Cardiac fibroblast (primary cell): ENCODE data around the gene ENTREP1.
A peak's percentile ranks its signal among the peaks of the same experiment; 100 is the strongest.

ENCODE experiments used
- DNase-seq, 2 donors: peaks; one replicate each; pipeline versions ENCODE4 v3.0.0 to v3.0.0-alpha.2; 2010; ENCODE audit warnings: low read depth in 2 of 2
- H3K4me3 ChIP-seq, 2 donors: replicated peaks in 1 of 2; 1 replicate in 1 of 2; 2 replicates in 1 of 2; pipeline ENCODE4 v1.5.1; 2011; ENCODE audit warnings: low read depth in 2 of 2, low read length in 2 of 2, mild to moderate bottlenecking in 2 of 2, moderate library complexity in 1 of 2
- CTCF ChIP-seq: IDR thresholded peaks from one replicate; pipeline ENCODE4 v1.5.1; 2011; ENCODE audit warnings: low read depth, mild to moderate bottlenecking, low read length, inconsistent platforms

The ENTREP1 gene

GRCh38 chr9:69324549-69325401 lies at the start of gene ENTREP1:
TSS of gene ENTREP1 (plus strand) at chr9:69325215. CDS start at chr9:69325310, 95 bp downstream.
- H3K4me3 ChIP-seq, result peak within 1 kb of the TSS; percentile 33 to 48
- peak; percentile 34 to 43 for DNase-seq
- no peak for TF ChIP-seq CTCF

GRCh38 chr9:69276775-69277174 lies 48.2 kb upstream of the ENTREP1 start:
- H3K4me3 ChIP-seq, result no peak overlapping the region
- peak in 1 of 2 donors; percentile 69 for DNase-seq
- TF ChIP-seq CTCF, result no peak

- H3K4me3 ChIP-seq, result no peak overlapping the region
- no peak for DNase-seq
- no peak for TF ChIP-seq CTCF
These were observed 45.8 kb upstream of the ENTREP1 start for GRCh38 chr9:69279084-69279731.

- no peak overlapping the region for H3K4me3 ChIP-seq
- no peak for TF ChIP-seq CTCF
- no peak for DNase-seq
These were observed 45.3 kb upstream of the ENTREP1 start for GRCh38 chr9:69279733-69280132.

GRCh38 chr9:69283003-69283402 lies 42.0 kb upstream of the ENTREP1 start:
- TF ChIP-seq CTCF, result no peak
- no peak overlapping the region for H3K4me3 ChIP-seq
- DNase-seq, result no peak

GRCh38 chr9:69292078-69292477 lies 32.9 kb upstream of the ENTREP1 start:
- no peak overlapping the region for H3K4me3 ChIP-seq
- no peak for TF ChIP-seq CTCF
- no peak for DNase-seq
